ENCODE data around the gene TRIM2. TPM values are rescaled to one million over a fixed set of nuclear protein-coding genes. Genes with fewer than 3 reads are reported as not detected.

TRIM2 gene
- total RNA-seq, 1 experiment from 2014 or later = 18.9 TPM

- ChIA-PET CTCF (no interaction called here), POLR2A (ENCODE audit: unreplicated experiment) (interaction anchor here (1.1 kb wide), 1 partner anchor 42 kb away, joined by 3 read pairs; no protein-coding TSS in a partner anchor)
- Histone ChIP-seq H3K27me3 (ENCODE audit: low read length) (no peaks in the 10 kb centered on the region), H4K20me1 (ENCODE audit: low read length) (no peaks in the 10 kb centered on the region), H3K9me2 (replicated peaks; ENCODE audit: low read length) (no peaks in the 10 kb centered on the region), H3K9ac (ENCODE audit: low read length) (no peak overlapping the region), H3K4me1 (ENCODE audit: insufficient read depth, low read length) (peaks cover 34% of the 10 kb centered on the region), H3K79me2 (ENCODE audit: low read length) (no peaks in the 10 kb centered on the region), H3F3A (ENCODE audit: low read length, unreplicated experiment) (no peaks in the 10 kb centered on the region), H3K36me3 (ENCODE audit: low read depth, low read length) (no peaks in the 10 kb centered on the region), H2AFZ (ENCODE audit: low read length) (no peak overlapping the region), H3K9me3 (ENCODE audit: low read length) (no peaks in the 10 kb centered on the region), H3K27ac (ENCODE audit: low read length) (no peak overlapping the region), H3K4me3 (ENCODE audit: low read length) (no peak overlapping the region), H3K4me2 (ENCODE audit: low read length) (no peak overlapping the region)
- no peak for DNase-seq
- intact Hi-C loops (cut with micrococcal nuclease) = no loop called here
- no TSS peak for BruUV-seq (replicated peaks)
- ATAC-seq = no peak
- no peak for TF ChIP-seq EZH2phosphoT487 (IDR thresholded peaks at IDR 0.05; ENCODE audit: borderline replicate concordance, low read length)
- TF ChIP-seq CTCF (conservative IDR thresholded peaks at IDR 0.05; ENCODE audit: low read depth, low read length) = no peak
- TF ChIP-seq EZH2 (IDR thresholded peaks at IDR 0.05; ENCODE audit: low read length, unreplicated experiment) = no peak
Measured at GRCh38 chr4:153246446-153247115, 42.3 kb downstream of the TRIM2 start.

- POLR2A ChIA-PET (ENCODE audit: unreplicated experiment) = no interaction called here
Measured at GRCh38 chr4:153247116-153247490, 42.9 kb downstream of the TRIM2 start.

More at GRCh38 chr4:153247116-153247490, 42.9 kb downstream of the TRIM2 start:
- no peak for TF ChIP-seq EZH2 (IDR thresholded peaks at IDR 0.05; ENCODE audit: low read length, unreplicated experiment)
- TF ChIP-seq EZH2phosphoT487 (IDR thresholded peaks at IDR 0.05; ENCODE audit: borderline replicate concordance, low read length) = no peak
- TF ChIP-seq CTCF (conservative IDR thresholded peaks at IDR 0.05; ENCODE audit: low read depth, low read length) = no peak
- H3K9me3 ChIP-seq (ENCODE audit: low read length) = no peaks in the 10 kb centered on the region
- H3K4me1 ChIP-seq (ENCODE audit: insufficient read depth, low read length) = peaks cover 34% of the 10 kb centered on the region
- H3F3A ChIP-seq (ENCODE audit: low read length, unreplicated experiment) = no peaks in the 10 kb centered on the region
- no peaks in the 10 kb centered on the region for H3K79me2 ChIP-seq (ENCODE audit: low read length)
- no peak overlapping the region for H2AFZ ChIP-seq (ENCODE audit: low read length)
- no peaks in the 10 kb centered on the region for H3K36me3 ChIP-seq (ENCODE audit: low read depth, low read length)
- no TSS peak for BruUV-seq (replicated peaks)
- no peaks in the 10 kb centered on the region for H3K27me3 ChIP-seq (ENCODE audit: low read length)
- ATAC-seq (no peak), DNase-seq (no peak)
- no peaks in the 10 kb centered on the region for H3K9me2 ChIP-seq (replicated peaks; ENCODE audit: low read length)
- CTCF ChIA-PET = no interaction called here
- no peak overlapping the region for H3K4me3 ChIP-seq (ENCODE audit: low read length)
- intact Hi-C loops (cut with micrococcal nuclease) = no loop called here
- H3K27ac ChIP-seq (ENCODE audit: low read length) = no peak overlapping the region
- no peaks in the 10 kb centered on the region for H4K20me1 ChIP-seq (ENCODE audit: low read length)
- no peak overlapping the region for H3K9ac ChIP-seq (ENCODE audit: low read length)
- H3K4me2 ChIP-seq (ENCODE audit: low read length) = no peak overlapping the region

Measured in PC-3 (cell line).